Keratinocyte (primary cell): ENCODE results near the gene OTOGL. TPM values are rescaled to one million over a fixed set of nuclear protein-coding genes. Genes with fewer than 3 reads are reported as not detected.

Source experiments
- DNase-seq: peaks from one replicate; pipeline ENCODE4 v3.0.0-alpha.2; 2011; ENCODE audit warnings: low read depth, missing footprints, low spot score
- FAIRE-seq: peaks from 2 replicates; lab custom pipeline; 2011; peaks lifted over from hg19 to GRCh38; lab: Jason Lieb, UNC
- H2AFZ ChIP-seq: 2 replicates; pipeline ENCODE4 v1.6.0; 2012; ENCODE audit warnings: low read length, control low read depth, inconsistent platforms; ENCODE audit not compliant: control insufficient read depth
- H3K27ac ChIP-seq: 2 replicates; pipeline ENCODE4 v1.5.1; 2011; ENCODE audit warnings: low read length; ENCODE audit not compliant: control insufficient read depth, insufficient read depth
- H3K27me3 ChIP-seq: 3 replicates; pipeline ENCODE4 v1.6.0; 2011; ENCODE audit warnings: low read length; ENCODE audit not compliant: control insufficient read depth, insufficient read depth; ENCODE audit errors: extremely low read depth
- H3K36me3 ChIP-seq, 2 experiments: 2 replicates in 1 of 2; 3 replicates in 1 of 2; pipeline ENCODE4 v1.5.1; 2011; ENCODE audit warnings: low read length in 2 of 2, mild to moderate bottlenecking in 1 of 2; ENCODE audit not compliant: control insufficient read depth in 2 of 2, insufficient read depth in 2 of 2; ENCODE audit errors: extremely low read depth in 1 of 2
- H3K4me1 ChIP-seq: 3 replicates; pipeline ENCODE4 v1.5.1; 2011; ENCODE audit warnings: low read length; ENCODE audit not compliant: control insufficient read depth, insufficient read depth; ENCODE audit errors: extremely low read depth
- H3K4me2 ChIP-seq: 3 replicates; pipeline ENCODE4 v1.6.0; 2011; ENCODE audit warnings: low read depth, low read length; ENCODE audit not compliant: control insufficient read depth, insufficient read depth; ENCODE audit errors: extremely low read depth
- H3K4me3 ChIP-seq, 3 experiments: fragments of 200-600 bp in 1 of 3; sonication (generic) in 1 of 3; 2 replicates in 2 of 3; 3 replicates in 1 of 3; pipeline ENCODE4 v1.5.1; 2011 to 2016; ENCODE audit warnings: low read length in 3 of 3, mild to moderate bottlenecking in 3 of 3, control low read depth in 2 of 3, inconsistent platforms in 1 of 3, low read depth in 1 of 3, mixed read lengths in 1 of 3, mixed run types in 1 of 3, moderate library complexity in 1 of 3; ENCODE audit not compliant: control insufficient read depth in 2 of 3, insufficient read depth in 2 of 3; ENCODE audit errors: extremely low read depth in 1 of 3
- H3K79me2 ChIP-seq: 2 replicates; pipeline ENCODE4 v1.6.0; 2012; ENCODE audit warnings: low read length; ENCODE audit not compliant: control insufficient read depth, insufficient read depth
- H3K9ac ChIP-seq: 3 replicates; pipeline ENCODE4 v1.6.0; 2011; ENCODE audit warnings: low read length; ENCODE audit not compliant: control insufficient read depth, insufficient read depth; ENCODE audit errors: extremely low read depth
- H3K9me1 ChIP-seq: 3 replicates; pipeline ENCODE4 v1.6.0; 2011; ENCODE audit warnings: low read length; ENCODE audit not compliant: control insufficient read depth, insufficient read depth; ENCODE audit errors: extremely low read depth
- H3K9me3 ChIP-seq: 2 replicates; pipeline ENCODE4 v1.5.1; 2012; ENCODE audit warnings: low read depth, low read length; ENCODE audit not compliant: control insufficient read depth
- H4K20me1 ChIP-seq: 3 replicates; pipeline ENCODE4 v1.6.0; 2011; ENCODE audit warnings: low read length; ENCODE audit not compliant: control insufficient read depth, insufficient read depth; ENCODE audit errors: extremely low read depth
- CTCF ChIP-seq, 3 experiments: IDR thresholded peaks in 1 of 3; conservative IDR thresholded peaks in 1 of 3; optimal IDR thresholded peaks in 1 of 3; 2 replicates in 2 of 3; 3 replicates in 1 of 3; pipeline versions ENCODE3 to v1.5.1; 2011; ENCODE audit warnings: low read length in 3 of 3, mild to moderate bottlenecking in 3 of 3, moderate library complexity in 2 of 3, control low read depth in 1 of 3, inconsistent platforms in 1 of 3; ENCODE audit not compliant: insufficient read depth in 2 of 3; ENCODE audit errors: extremely low read depth in 1 of 3
- EZH2 ChIP-seq: IDR thresholded peaks from one replicate; pipeline ENCODE4 v1.6.1; 2012; ENCODE audit warnings: inconsistent platforms, mild to moderate bottlenecking, low read length, moderate library complexity
- dilution Hi-C: fragments of 300-500 bp; cut with MboI; formaldehyde crosslinking; loops from one replicate; pipeline ENCODE4 v1.7.0; 2020; ENCODE audit warnings: low sequenced_read_pairs; ENCODE audit not compliant: extremely low pct_ligation_motif_present
- polyA plus RNA-seq, 5 experiments: library from polyadenylated mRNA; depleted of rRNA in 3 of 5; stranded (reverse) in 3 of 5; stranded (forward) in 1 of 5; unstranded in 1 of 5; fragments of >200 nt; gene quantifications; 1 replicate in 1 of 5; 2 replicates in 3 of 5; 3 replicates in 1 of 5; pipeline versions ENCODE4 v1.2.1 to v1.2.3, GENCODE V29; 2011 to 2012; ENCODE audit warnings: missing spikeins in 2 of 5, low read depth in 1 of 5, low replicate concordance in 1 of 5

The OTOGL gene
- polyA plus RNA-seq, 1 donor (not counting 4 experiments of a cell fraction or from before 2014, with no cell fraction given) = 0.08 TPM

DNA sequence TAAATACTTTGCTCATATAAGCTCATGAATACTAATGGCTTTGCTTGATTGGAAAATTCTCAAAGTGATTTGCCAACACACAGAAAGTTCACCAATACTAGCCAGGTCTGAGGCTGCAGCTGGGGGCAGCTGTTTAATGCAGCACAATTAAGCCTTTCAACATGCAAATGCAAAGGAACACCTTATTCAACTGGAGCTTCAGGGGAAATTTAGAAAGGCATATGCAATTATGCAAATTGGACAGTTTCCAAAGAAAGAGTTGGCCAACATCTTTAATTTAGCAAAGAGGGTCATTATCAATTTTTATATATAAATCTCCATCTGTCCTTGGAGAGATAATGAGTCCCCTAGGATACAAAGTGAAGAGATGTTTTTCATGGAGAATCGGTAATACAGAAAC is 40.2 kb upstream of the OTOGL start:
- FAIRE-seq = no peak

GRCh38 chr12:80059875-80060274 is 39.5 kb upstream of the OTOGL start:
- Histone ChIP-seq H2AFZ (no peak overlapping the region), H3K9me1 (no peaks in the 10 kb centered on the region), H3K27me3 (peaks cover 4% of the 10 kb centered on the region), H3K79me2 (no peaks in the 10 kb centered on the region), H3K27ac (no peak overlapping the region), H3K9me3 (no peaks in the 10 kb centered on the region), H3K4me3 (no peak overlapping the region), H3K36me3 (no peaks in the 10 kb centered on the region), H3K4me1 (no peaks in the 10 kb centered on the region), H3K4me2 (no peak overlapping the region), H3K9ac (no peak overlapping the region), H4K20me1 (no peaks in the 10 kb centered on the region)
- no peak for TF ChIP-seq EZH2
- no peak for TF ChIP-seq CTCF (optimal IDR thresholded peaks at IDR 0.05 in 1 of 3, IDR thresholded peaks at IDR 0.05 in 1 of 3, conservative IDR thresholded peaks at IDR 0.05 in 1 of 3; ENCODE audit: extremely low read depth in 1 of 3, insufficient read depth in 2 of 3, low read length in 3 of 3)
- dilution Hi-C loops = no loop called here
- FAIRE-seq (no peak), DNase-seq (no peak)

More for the DNA sequence above, 40.2 kb upstream of the OTOGL start:
- Histone ChIP-seq H3K9me1 (no peaks in the 10 kb centered on the region), H2AFZ (no peak overlapping the region), H3K79me2 (no peaks in the 10 kb centered on the region), H3K36me3 (no peaks in the 10 kb centered on the region), H3K9ac (no peak overlapping the region), H3K4me3 (no peak overlapping the region), H3K9me3 (no peaks in the 10 kb centered on the region), H4K20me1 (no peaks in the 10 kb centered on the region), H3K27me3 (peaks cover 4% of the 10 kb centered on the region), H3K4me2 (no peak overlapping the region), H3K4me1 (no peaks in the 10 kb centered on the region), H3K27ac (no peak overlapping the region)
- TF ChIP-seq CTCF (optimal IDR thresholded peaks at IDR 0.05 in 1 of 3, IDR thresholded peaks at IDR 0.05 in 1 of 3, conservative IDR thresholded peaks at IDR 0.05 in 1 of 3; ENCODE audit: extremely low read depth in 1 of 3, insufficient read depth in 2 of 3, low read length in 3 of 3) (no peak), EZH2 (no peak)
- no peak for DNase-seq
- dilution Hi-C loops = no loop called here
